ENCODE data around the gene UPK2.
A peak's percentile ranks its signal among the peaks of the same experiment; 100 is the strongest.

The UPK2 gene

GRCh38 chr11:118918128-118918685 lies 37.9 kb upstream of the UPK2 start:
- peak; percentile 49 for DNase-seq

DNA sequence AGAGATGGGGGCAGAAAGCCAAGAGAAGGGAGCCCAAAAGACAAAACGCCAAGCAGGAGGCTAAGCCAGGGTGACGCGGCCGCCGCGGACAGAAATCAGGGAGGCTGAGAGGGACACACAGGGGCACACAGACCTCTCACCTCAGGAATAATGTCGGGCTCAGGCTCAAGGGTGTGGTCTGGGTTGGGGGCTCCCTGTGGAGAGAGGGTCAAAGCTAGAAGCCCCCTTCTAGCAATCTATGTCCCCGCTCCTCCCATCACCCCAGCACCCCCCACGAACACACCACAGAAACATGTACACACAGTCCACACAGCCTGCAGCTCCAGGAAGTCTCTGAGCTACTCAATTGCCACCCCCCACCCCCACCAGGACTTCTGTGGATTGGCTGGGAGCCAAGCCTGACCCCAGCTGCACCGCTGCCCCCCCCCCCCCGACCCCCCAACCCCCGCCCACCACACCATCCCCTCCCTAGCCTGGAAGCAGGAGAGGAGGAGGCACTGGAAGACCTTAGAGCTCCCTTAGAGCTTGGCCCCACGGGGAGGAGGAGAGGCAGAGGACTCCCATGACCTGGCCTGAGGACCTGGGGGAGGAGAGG lies 37.3 kb upstream of the UPK2 start:
- no peak for DNase-seq

DNA sequence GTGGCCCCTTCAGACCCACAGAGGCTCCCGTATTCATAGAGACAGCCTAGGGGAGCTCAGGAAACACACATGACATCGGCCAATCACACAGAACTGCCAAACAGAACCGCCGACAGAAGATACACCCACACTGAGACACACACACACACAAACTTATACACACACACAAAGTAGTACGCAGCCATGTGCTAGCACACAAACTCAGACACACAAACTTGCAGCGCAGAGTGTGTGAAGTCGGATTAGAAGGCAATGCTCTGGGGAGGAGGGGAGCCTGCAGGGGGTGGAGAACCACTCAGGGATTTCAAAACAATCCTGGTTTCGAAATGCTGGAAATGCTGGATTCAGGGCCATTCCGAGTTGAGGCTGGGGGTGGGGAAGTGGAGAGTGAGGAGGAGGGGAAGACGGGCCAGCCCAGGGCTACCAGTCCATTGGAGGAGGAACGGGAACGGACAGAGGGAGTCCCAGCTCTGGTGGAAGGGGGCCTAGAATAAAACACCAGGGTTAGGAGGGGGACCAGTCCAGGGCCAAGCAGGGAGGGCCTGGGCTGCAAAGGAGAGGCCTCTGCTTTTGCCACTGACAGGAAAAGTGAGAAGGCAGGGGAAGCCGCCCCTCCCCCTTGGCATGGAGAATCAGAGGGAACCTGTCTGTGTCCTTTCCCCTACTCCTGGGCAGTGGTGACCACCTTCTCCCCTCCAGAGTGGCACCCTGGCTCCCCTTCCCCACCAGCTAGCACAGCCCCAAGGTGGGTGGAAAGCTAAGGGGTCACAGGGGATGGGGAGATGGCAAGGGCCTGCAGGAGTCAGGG lies 34.8 kb upstream of the UPK2 start:
- no peak for DNase-seq

- DNase-seq, result no peak
Measured at GRCh38 chr11:118921929-118922744, 34.0 kb upstream of the UPK2 start.

DNA sequence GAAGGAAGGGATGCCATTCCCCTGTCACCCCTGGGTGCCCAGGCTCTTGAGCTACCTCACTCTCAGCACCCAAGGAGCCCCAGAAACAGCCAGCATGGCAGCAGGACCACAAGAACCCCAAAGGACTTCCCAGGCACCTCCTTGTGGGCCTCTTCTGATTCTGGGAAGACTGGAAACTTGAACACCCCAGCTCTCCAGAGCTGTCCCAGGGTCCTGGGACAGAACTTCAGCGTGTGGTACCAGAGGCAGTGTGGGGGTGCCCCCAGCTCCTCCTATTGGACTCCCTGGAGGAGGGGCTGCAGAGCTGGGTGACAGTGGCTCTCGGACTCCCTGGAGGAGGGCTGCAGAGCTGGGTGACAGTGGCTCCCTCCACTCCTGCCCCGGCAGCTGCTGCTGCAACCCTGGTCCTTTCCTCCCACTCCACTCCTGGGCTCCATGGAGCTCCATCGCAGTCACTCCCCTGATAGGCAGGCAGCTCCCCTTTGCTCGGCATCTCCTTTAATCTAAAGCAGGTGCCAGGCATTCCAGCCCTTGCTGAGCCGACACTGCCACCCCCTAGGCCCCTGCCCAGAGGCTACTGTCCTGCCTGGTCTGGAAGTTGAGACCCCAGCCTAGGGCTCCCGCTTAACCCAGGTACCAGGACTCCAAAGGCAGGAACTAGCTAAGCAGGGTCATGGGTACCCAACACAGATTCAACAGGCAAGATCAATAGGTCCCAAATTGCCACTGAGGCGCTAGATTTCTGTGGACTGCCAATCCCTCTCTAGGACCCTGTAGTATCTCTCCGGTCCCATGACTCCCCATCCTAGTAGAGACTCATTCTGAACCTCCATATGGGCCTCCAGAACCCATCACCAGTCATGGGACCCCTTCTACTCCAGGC lies 33.1 kb upstream of the UPK2 start:
- DNase-seq, result no peak

- DNase-seq, result no peak
Measured at GRCh38 chr11:118923721-118924587, 32.1 kb upstream of the UPK2 start.

DNA sequence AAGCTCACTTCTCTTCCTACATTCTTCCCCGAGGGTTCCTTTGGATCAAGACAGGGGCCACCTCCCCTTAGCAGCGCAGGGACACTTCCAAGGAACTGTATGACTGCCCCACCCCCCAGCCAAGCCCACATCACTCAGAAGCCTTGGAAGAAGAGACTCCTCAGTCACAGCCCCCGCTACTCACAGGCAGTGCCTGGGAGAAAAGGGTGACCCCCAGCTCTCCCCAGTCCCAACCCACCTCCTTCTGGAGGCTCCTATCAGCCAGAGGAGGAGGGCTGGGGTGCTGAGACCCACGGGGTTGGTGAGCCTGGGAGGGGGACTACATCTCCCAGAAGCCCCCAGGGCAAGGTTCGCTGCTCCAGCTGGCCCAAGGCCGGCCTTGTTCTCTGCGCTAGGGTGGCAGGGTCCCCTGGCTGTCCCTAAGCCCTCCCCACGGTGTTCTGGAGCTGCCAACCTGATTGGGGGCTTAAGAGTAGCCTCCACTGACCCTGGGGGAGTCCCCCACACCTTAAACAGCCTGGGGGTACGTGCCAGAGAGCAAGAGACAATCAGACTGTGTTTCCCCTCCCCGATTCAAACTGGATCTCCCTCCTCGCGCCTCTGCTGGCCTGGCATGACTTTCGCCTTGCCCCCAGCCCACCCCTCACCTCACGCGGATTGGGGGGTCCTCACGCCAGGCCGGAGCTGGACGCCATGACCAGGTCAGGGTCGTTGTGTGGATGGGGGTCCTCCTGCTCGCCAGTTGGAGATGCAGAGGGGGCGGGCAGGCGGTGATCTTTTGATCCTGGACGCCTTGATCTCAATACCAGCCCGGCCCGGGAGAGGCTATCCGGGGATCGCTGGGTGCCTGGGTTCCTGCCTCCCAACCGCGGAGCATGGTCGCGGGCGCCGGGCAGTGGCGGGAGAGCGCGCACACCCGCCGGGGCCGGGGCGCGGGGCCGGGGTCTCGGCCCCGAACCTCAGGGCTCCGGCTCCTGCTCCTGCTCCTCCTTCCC lies 31.2 kb upstream of the UPK2 start:
- no peak for DNase-seq

DNA sequence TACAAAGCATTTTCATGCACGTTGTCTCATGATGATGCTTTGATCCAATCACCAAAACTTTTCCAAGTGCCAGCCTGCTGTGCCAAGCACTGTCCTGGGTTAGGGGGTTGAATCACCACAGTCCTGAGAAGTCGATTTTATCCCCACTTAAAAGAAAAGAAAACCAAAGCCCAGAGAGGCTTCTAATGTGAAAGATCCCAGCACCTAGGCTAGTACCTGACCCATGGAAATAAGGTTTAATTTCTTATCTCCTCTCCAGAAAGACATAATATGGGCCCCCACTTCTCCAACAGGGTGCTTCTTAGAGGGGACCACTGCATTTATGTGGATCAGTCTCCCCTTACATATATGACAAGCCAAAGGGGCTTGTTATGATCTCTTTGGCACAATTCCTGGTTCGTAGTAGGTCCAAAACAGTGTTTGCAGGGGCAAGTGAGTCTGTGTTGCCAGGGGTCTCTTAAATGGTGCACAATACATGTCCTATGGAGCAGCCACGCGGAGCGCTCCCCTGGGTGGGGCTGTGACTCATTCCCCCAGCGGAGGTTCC lies 28.5 kb upstream of the UPK2 start:
- DNase-seq, result no peak

- peak; percentile 93 for DNase-seq
Measured at GRCh38 chr11:118928101-118928869, 27.8 kb upstream of the UPK2 start.

DNA sequence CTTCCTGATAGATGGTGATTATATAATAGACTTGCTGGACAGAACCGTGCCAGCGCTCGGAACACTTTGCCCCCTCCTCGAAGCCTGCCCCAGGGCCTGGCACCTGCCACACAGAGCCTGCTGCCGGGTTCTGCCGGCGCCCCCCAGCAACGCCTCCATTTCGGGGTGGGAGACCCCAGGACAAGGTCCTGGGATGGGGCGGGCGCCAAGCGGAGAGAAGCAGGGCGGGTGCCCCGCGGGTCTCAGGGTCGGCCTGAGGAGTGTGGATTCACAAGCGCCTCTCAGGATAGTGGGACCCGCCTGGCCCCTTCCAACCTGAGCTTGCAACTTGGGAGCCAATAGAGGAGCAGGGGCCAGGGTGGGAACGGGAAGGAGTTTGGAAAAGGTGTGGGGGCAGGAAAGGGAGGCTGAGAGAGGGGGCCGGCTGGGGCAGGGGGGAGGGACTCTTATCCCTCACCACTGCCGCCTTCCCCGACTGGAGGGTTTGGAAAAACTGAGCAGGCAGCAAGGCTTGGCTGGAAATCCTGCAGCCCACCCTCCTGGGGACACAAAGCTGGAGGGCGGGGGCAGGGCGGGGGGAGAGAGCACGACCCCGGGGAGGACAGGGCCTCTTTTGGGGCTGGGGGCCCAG lies 27.1 kb upstream of the UPK2 start:
- DNase-seq, result peak; percentile 71

DNA sequence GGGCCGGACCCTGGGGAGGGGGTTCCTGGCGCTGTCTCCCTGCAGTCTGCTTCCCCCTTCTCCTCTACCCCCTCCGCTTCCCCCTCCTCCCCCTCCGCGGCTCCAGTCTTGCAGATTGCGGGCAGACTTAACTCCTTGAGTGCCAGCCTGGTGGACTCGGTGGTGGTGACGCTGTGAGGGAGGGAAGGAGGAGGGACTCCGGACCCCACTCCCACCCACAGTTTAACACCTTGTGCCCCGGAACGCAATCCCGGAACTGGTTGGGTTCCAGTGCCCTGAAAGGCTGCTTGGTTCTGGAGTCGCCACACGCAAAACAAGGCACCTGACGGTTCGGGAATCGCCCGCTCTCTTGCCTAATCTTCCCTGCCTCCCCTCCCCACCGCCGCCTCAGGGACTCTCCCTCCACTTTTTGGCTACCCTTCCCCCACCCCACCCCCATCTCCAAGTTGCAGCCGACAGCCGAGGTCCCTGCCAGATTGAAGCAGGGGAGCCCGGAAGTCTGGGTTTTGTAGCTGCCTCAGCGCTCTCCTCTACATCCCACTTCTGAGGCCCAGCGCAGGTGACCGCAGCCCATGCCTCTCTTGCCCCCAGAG lies 26.5 kb upstream of the UPK2 start:
- peak; percentile 82 for DNase-seq

DNA sequence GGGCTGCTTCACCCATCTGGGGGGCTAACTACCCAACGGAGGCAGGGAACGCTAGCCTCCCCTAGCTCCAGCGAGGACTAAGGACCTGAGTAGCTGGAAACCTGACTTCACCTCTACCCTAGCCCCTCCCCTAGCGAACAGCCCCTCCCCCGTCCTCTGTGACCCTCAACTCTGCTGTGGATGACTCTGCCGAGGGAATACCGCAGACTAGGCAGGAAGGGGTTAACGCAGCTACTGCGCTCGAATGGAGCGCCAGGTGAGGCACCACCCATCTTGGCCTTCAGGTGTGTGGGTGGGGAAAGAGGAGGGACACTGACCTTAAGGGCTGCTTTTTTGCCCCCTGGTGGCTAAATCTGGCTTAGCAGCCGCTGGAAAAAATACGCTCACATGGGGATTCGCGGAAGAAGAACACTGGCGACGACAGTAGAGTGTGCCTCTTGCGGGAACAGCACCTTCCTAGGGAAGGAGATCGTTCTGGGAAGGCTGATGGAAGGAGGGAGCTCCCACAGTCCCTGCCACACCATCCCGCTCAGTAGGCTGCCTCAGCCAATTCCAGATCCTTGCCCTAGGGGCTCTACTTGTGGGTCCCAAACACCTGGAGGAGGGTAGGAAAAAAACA lies 25.9 kb upstream of the UPK2 start:
- DNase-seq, result peak; percentile 97

DNA sequence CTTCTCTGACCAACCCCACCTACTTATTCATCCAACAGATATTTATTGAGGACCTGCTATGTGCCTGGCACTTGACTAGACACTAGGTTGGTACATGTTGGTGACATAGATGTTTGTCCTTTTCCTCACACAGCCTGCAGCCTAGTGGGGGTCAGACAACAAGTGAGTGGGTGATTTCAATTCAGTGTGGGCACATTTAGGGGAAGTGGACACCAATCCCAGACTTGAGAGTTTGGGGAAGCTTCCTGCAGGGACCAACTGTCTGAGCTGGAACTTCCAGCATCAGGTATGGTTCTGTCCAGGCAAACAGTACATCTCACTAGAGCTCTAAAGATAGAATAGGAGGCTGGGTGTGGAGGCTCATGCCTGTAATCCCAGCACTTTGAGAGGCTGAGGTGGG lies 24.5 kb upstream of the UPK2 start:
- DNase-seq, result no peak

GRCh38 chr11:118933486-118933885 lies 22.6 kb upstream of the UPK2 start:
- DNase-seq, result no peak

DNA sequence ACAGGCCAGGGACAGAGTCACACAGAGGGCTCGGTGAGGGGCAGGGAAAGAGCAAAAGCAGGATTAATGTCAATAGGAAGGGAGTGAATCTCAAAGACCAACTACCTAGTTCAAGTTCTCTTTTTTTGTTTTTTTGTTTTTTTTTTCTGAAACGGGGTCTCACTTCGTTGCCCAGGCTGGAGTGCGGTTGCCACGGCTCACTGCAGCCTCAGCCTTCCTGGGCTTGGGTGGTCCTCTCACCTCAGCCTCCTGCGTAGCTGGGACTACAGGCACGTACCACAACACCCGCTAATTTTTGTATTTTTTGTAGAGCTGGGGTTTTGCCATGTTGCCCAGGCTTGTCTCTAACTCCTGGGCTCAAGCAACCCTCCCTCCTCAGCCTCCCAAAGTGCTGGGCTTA lies 20.7 kb upstream of the UPK2 start:
- DNase-seq, result no peak

DNA sequence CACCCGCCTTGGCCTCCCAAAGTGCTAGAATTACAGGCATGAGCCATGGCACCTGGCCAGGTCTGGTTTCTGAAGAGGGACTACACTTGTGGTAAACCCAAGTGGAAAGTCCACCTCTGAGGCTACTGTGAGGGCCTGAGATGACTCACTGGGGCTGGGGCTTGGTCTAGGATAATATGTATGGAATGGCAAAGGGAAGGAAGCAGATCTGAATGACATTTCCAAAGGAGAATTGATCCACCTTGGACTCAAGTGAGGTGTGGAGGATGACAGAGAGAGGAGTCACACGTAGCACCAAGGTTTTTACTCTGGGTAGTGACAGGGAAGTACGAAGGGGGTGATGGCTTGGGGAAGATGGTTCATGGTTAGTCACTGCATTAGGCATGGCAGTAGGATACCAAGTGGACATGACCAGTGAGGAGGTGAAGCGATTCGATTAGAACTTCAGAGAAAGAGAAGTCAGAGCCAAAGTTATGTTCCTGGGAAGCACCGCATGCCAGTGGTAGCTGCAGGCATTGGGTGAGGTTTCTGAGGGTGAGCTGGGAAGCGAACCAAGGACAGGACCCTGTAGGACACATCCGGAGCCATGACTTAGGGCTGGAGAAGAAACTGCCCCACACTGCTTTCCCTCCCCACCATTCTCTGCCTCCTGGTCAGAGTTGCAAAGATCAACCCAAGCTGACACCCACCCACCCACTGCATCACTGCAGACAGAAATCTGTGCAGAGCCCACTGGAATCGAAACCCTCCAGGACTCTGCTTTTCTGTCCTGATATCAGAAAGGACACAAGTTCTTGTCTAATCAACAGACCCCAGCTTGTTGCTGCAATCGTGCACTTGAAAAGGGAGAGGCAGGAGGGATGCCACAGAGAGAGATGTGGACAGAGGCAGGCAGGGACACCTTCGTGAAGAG lies 17.4 kb upstream of the UPK2 start:
- no peak for DNase-seq
